NT2/D1 (cell line): Measurements from ENCODE around the gene CLEC4D.

Experiments used
- DNase-seq: peaks from one replicate; pipeline ENCODE4 v3.0.0-alpha.2; 2011; ENCODE audit warnings: low read depth, low spot score
- H3K27me3 ChIP-seq: 2 replicates; pipeline ENCODE4 v1.6.0; 2011; ENCODE audit warnings: mild to moderate bottlenecking; ENCODE audit not compliant: insufficient read length, insufficient read depth
- H3K36me3 ChIP-seq: 2 replicates; pipeline ENCODE4 v1.6.1; 2011; ENCODE audit warnings: mild to moderate bottlenecking, low read length, mixed read lengths; ENCODE audit not compliant: insufficient read depth, insufficient read length
- H3K4me1 ChIP-seq: 2 replicates; pipeline ENCODE4 v1.5.1; 2011; ENCODE audit not compliant: insufficient read depth, insufficient read length
- H3K4me3 ChIP-seq: 2 replicates; pipeline ENCODE4 v1.5.1; 2011; ENCODE audit warnings: low read depth; ENCODE audit not compliant: insufficient read length
- H3K9ac ChIP-seq: 2 replicates; pipeline ENCODE4 v1.6.0; 2011; ENCODE audit warnings: low read depth; ENCODE audit not compliant: insufficient read length
- H3K9me3 ChIP-seq: 2 replicates; pipeline ENCODE4 v1.5.1; 2011; ENCODE audit warnings: mild to moderate bottlenecking, low read length; ENCODE audit not compliant: insufficient read depth
- SUZ12 ChIP-seq: IDR thresholded peaks from 2 replicates; pipeline ENCODE4 v1.6.1; 2011; ENCODE audit not compliant: insufficient read length, insufficient read depth; ENCODE audit errors: extremely low read depth
- YY1 ChIP-seq: IDR thresholded peaks from 2 replicates; pipeline ENCODE4 v1.6.1; 2011; ENCODE audit not compliant: insufficient read length, insufficient read depth
- ZNF274 ChIP-seq: IDR thresholded peaks from 2 replicates; pipeline ENCODE4 v1.6.1; 2011; ENCODE audit warnings: mild to moderate bottlenecking, low read depth, low read length

The CLEC4D gene

GRCh38 chr12:8566525-8566924 is 53.2 kb downstream of the CLEC4D start:
- TF ChIP-seq SUZ12: no peak
- no peak for TF ChIP-seq ZNF274
- no peak for TF ChIP-seq YY1
- Histone ChIP-seq H3K36me3 (no peaks in the 10 kb centered on the region), H3K9ac (no peak overlapping the region), H3K4me1 (no peaks in the 10 kb centered on the region), H3K27me3 (no peaks in the 10 kb centered on the region), H3K4me3 (no peak overlapping the region), H3K9me3 (peaks cover 33% of the 10 kb centered on the region)
- DNase-seq: no peak
